ENCODE data around the gene SNRPD2.
A peak's percentile ranks its signal among the peaks of the same experiment; 100 is the strongest.
"Not testable (repeated sequence)": the region's sequence is repeated elsewhere in the genome, so short reads cannot be mapped to it uniquely, and the experiment has no call there.

Gene SNRPD2

GRCh38 chr19:45692187-45693105 lies 693 bp upstream of the SNRPD2 start, which contains the start of gene QPCTL:
QPCTL (plus strand) TSS chr19:45692666; CDS start chr19:45692704, 38 bp downstream.
- DNase-seq (ENCODE audit: low read depth), result peak; percentile 99
- no peak for TF ChIP-seq CTCF (conservative IDR thresholded peaks at IDR 0.05; ENCODE audit: control insufficient read depth, insufficient read depth, low read depth, low read length)
- H3K4me3 ChIP-seq (ENCODE audit: control insufficient read depth, low read depth, low read length), result peak within 1 kb of the TSS; percentile 95

- no peak overlapping the region for H3K4me3 ChIP-seq (ENCODE audit: control insufficient read depth, low read depth, low read length)
- no peak for DNase-seq (ENCODE audit: low read depth)
- no peak for TF ChIP-seq CTCF (conservative IDR thresholded peaks at IDR 0.05; ENCODE audit: control insufficient read depth, insufficient read depth, low read depth, low read length)
These were observed 4.2 kb downstream of the SNRPD2 start for GRCh38 chr19:45687599-45687998.

GRCh38 chr19:45685045-45685444 lies 6.7 kb downstream of the SNRPD2 start:
- H3K4me3 ChIP-seq (ENCODE audit: control insufficient read depth, low read depth, low read length); DNase-seq (ENCODE audit: low read depth): not testable (repeated sequence)

GRCh38 chr19:45682908-45683307 lies 8.8 kb downstream of the SNRPD2 start:
- TF ChIP-seq CTCF (conservative IDR thresholded peaks at IDR 0.05; ENCODE audit: control insufficient read depth, insufficient read depth, low read depth, low read length), result no peak
- no peak overlapping the region for H3K4me3 ChIP-seq (ENCODE audit: control insufficient read depth, low read depth, low read length)
- no peak for DNase-seq (ENCODE audit: low read depth)

- DNase-seq (ENCODE audit: low read depth), result no peak
- H3K4me3 ChIP-seq (ENCODE audit: control insufficient read depth, low read depth, low read length), result no peak overlapping the region
- TF ChIP-seq CTCF (conservative IDR thresholded peaks at IDR 0.05; ENCODE audit: control insufficient read depth, insufficient read depth, low read depth, low read length), result no peak
These were observed 9.6 kb downstream of the SNRPD2 start for GRCh38 chr19:45682117-45682516.

GRCh38 chr19:45681391-45682015 lies 10.2 kb downstream of the SNRPD2 start:
- H3K4me3 ChIP-seq (ENCODE audit: control insufficient read depth, low read depth, low read length), result peak overlapping the region; percentile 40
- peak; percentile 58 for TF ChIP-seq CTCF (conservative IDR thresholded peaks at IDR 0.05; ENCODE audit: control insufficient read depth, insufficient read depth, low read depth, low read length)
- DNase-seq (ENCODE audit: low read depth), result peak; percentile 67

All from fibroblast of mammary gland (primary cell).